Neural progenitor cell (in vitro differentiated cells): ENCODE results near the gene ERO1B. TPM values are rescaled to one million over a fixed set of nuclear protein-coding genes. Genes with fewer than 3 reads are reported as not detected.

Experiments
- DNase-seq: peaks from one replicate; pipeline ENCODE4 v3.0.0-alpha.2; 2016; ENCODE audit warnings: low spot score
- H2AFZ ChIP-seq: fragments of 200-600 bp; sonication (generic); replicated peaks from 2 replicates; pipeline ENCODE4 v1.6.1; 2016; ENCODE audit warnings: antibody characterized with exemption
- H3F3A ChIP-seq: fragments of 200-600 bp; sonication (generic); 2 replicates; pipeline ENCODE4 v1.6.1; 2016; ENCODE audit warnings: antibody characterized with exemption, low read depth
- H3K27ac ChIP-seq: fragments of 200-600 bp; sonication (generic); 2 replicates; pipeline ENCODE4 v1.5.1; 2016; ENCODE audit warnings: mild to moderate bottlenecking
- H3K27me3 ChIP-seq: fragments of 200-600 bp; sonication (generic); 2 replicates; pipeline ENCODE4 v1.6.1; 2016; ENCODE audit warnings: mild to moderate bottlenecking, moderate library complexity
- H3K36me3 ChIP-seq: fragments of 200-600 bp; sonication (generic); 2 replicates; pipeline ENCODE4 v1.5.1; 2016
- H3K4me1 ChIP-seq: fragments of 200-600 bp; sonication (generic); 2 replicates; pipeline ENCODE4 v1.6.1; 2016; ENCODE audit warnings: mixed run types
- H3K4me2 ChIP-seq: fragments of 200-600 bp; sonication (generic); 2 replicates; pipeline ENCODE4 v1.6.1; 2016
- H3K4me3 ChIP-seq: fragments of 200-600 bp; sonication (generic); 2 replicates; pipeline ENCODE4 v1.5.1; 2016
- H3K79me2 ChIP-seq: fragments of 200-600 bp; sonication (generic); 2 replicates; pipeline ENCODE4 v1.6.1; 2016; ENCODE audit warnings: low read depth
- H3K9ac ChIP-seq: fragments of 200-600 bp; sonication (generic); 2 replicates; pipeline ENCODE4 v1.6.1; 2016
- H3K9me3 ChIP-seq: fragments of 200-600 bp; sonication (generic); 2 replicates; pipeline ENCODE4 v1.5.1; 2016; ENCODE audit warnings: low read depth
- H4K20me1 ChIP-seq: fragments of 200-600 bp; sonication (generic); 2 replicates; pipeline ENCODE4 v1.6.1; 2016; ENCODE audit warnings: low read depth
- H3K27ac Mint-ChIP-seq: 3 replicates; pipeline ENCODE4 v1.8.0; 2021; ENCODE audit warnings: mixed read lengths
- H3K27me3 Mint-ChIP-seq: 2 replicates; pipeline ENCODE4 v1.8.0; 2022; ENCODE audit warnings: low read depth, mild to moderate bottlenecking, inconsistent platforms, moderate library complexity, mixed read lengths; ENCODE audit not compliant: insufficient read depth
- H3K36me3 Mint-ChIP-seq: 3 replicates; pipeline ENCODE4 v1.8.0; 2021; ENCODE audit warnings: mixed read lengths
- H3K4me1 Mint-ChIP-seq: 3 replicates; pipeline ENCODE4 v1.8.0; 2021; ENCODE audit warnings: mixed read lengths
- H3K4me3 Mint-ChIP-seq: 3 replicates; pipeline ENCODE4 v1.8.0; 2021; ENCODE audit warnings: mild to moderate bottlenecking, moderate library complexity, mixed read lengths
- H3K9me3 Mint-ChIP-seq: 3 replicates; pipeline ENCODE4 v1.8.0; 2020; ENCODE audit warnings: mixed read lengths
- CTCF ChIP-seq: fragments of 200-600 bp; sonication (generic); IDR thresholded peaks from 2 replicates; pipeline ENCODE4 v1.5.1; 2017; ENCODE audit warnings: antibody characterized with exemption, mild to moderate bottlenecking
- EZH2 ChIP-seq: fragments of 200-600 bp; sonication (generic); IDR thresholded peaks from 2 replicates; pipeline ENCODE4 v1.6.1; 2017; ENCODE audit warnings: antibody characterized with exemption, mild to moderate bottlenecking, moderate library complexity
- EZH2phosphoT487 ChIP-seq: fragments of 200-600 bp; sonication (generic); IDR thresholded peaks from 2 replicates; pipeline ENCODE4 v1.6.1; 2017; ENCODE audit warnings: antibody characterized with exemption
- total RNA-seq: library from RNA; depleted of rRNA; stranded (reverse); fragments of >200 nt; gene quantifications from 2 replicates; pipeline ENCODE4 v1.2.3, GENCODE V29; 2015; ENCODE audit warnings: low replicate concordance

ERO1B gene
- total RNA-seq, 1 donor from 2014 or later, result 6.7 TPM

DNA sequence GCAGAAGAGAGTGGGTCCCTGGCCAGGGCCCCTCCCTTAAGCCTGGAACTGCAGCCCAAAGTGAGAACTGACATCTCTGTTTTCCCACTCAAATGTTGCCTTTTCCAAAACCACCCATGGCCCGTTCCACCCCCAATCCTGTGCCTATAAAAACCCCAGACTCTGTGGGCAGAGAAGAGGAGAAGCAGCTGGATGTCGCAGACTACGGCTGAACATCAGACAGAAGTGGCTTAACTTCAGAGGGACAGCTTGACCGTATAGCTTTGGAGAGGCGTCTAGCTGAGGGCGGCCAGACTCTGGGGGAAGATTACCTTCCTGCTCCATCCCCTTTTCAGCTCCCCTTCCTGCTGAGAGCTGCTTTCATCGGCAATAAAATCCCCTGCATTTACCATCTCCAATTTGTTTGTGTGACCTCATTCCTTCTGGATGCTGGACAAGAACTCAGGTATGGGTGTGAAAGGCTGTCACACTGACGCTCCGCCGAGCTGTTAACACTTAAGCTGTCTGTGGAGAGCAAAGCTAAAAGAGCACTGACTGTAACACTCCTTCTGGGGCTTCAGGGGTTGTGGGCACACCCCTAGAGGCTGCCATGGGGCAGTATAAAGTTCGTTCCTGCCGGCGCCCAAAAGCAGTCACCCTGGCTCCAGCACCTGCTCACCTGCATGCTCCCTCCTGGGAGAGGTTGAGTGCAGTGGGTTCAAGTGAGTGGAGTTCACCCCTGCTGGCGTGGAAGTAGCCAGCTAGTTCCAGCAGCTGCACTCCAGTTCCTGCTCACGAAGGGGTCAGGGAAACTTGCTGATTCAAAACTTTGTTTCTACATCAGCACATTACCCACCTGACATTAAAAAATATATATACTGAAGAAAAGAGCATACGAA is 19.6 kb upstream of the ERO1B start:
- Histone ChIP-seq H2AFZ (no peak overlapping the region), H4K20me1 (no peaks in the 10 kb centered on the region), H3K79me2 (no peaks in the 10 kb centered on the region), H3K9ac (no peak overlapping the region), H3K4me3 (no peak overlapping the region), H3K36me3 (no peaks in the 10 kb centered on the region), H3F3A (no peaks in the 10 kb centered on the region), H3K27ac (no peak overlapping the region), H3K9me3 (no peaks in the 10 kb centered on the region), H3K4me2 (no peak overlapping the region), H3K4me1 (no peaks in the 10 kb centered on the region), H3K27me3 (no peaks in the 10 kb centered on the region)
- Mint-ChIP-seq H3K4me3 (no peak overlapping the region), H3K9me3 (no peaks in the 10 kb centered on the region), H3K4me1 (no peaks in the 10 kb centered on the region), H3K27me3 (peaks cover 3% of the 10 kb centered on the region), H3K36me3 (no peaks in the 10 kb centered on the region), H3K27ac (no peak overlapping the region)
- TF ChIP-seq EZH2 (no peak), EZH2phosphoT487 (no peak), CTCF (no peak)
- no peak for DNase-seq

DNA sequence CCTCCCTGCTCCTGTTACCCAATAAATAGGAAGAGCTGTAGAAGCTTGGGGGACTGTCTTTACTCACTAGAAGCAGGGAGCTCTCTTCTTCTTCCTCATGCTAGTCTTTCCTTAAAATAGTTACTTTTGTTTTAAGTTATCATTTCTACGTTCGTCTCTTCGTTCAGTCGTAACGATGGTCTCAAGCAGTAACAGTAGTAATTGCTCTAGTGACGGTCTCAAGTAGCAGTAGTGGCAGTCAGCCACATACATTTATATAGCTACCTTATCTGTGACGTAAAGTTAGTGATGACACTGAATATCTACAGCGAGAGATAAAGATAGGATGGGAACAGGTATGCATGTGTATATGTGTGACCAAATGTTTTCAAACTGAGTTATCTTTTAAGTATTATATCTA is 15.4 kb upstream of the ERO1B start:
- no peaks in the 10 kb centered on the region for H3K79me2 ChIP-seq
- H3K36me3 Mint-ChIP-seq, result no peaks in the 10 kb centered on the region
- no peaks in the 10 kb centered on the region for H3K4me1 ChIP-seq
- no peak overlapping the region for H3K27ac ChIP-seq
- no peaks in the 10 kb centered on the region for H3K4me1 Mint-ChIP-seq
- DNase-seq, result no peak
- no peak overlapping the region for H2AFZ ChIP-seq
- no peak overlapping the region for H3K27ac Mint-ChIP-seq
- no peak overlapping the region for H3K9ac ChIP-seq
- H3K4me3 ChIP-seq, result no peak overlapping the region
- H3K9me3 Mint-ChIP-seq, result no peaks in the 10 kb centered on the region
- no peaks in the 10 kb centered on the region for H3K27me3 ChIP-seq
- no peaks in the 10 kb centered on the region for H4K20me1 ChIP-seq
- peaks cover 5% of the 10 kb centered on the region for H3K27me3 Mint-ChIP-seq
- no peaks in the 10 kb centered on the region for H3K9me3 ChIP-seq
- no peak for TF ChIP-seq CTCF
- TF ChIP-seq EZH2, result no peak
- TF ChIP-seq EZH2phosphoT487, result no peak
- H3F3A ChIP-seq, result no peaks in the 10 kb centered on the region
- no peaks in the 10 kb centered on the region for H3K36me3 ChIP-seq
- no peak overlapping the region for H3K4me3 Mint-ChIP-seq
- H3K4me2 ChIP-seq, result no peak overlapping the region

DNA sequence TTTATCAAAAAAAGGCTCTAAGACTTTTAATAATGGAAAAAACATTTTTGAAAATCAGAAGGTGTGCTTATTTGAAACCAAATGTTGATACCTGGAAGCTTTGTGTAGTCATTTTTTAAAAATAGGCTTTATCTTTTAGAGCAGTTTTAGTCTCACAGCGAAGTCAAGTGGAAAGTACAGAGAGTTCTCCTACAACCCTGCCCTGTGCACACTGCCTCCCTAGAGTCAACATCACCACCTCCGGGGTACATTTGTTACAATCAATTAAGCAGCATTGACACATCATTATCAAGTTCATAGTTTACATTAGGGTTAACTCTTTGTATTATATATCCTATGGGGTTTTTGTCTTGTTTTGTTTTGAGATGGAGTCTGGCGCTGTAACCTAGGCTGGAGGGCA is 10.7 kb upstream of the ERO1B start:
- H3K36me3 ChIP-seq, result no peaks in the 10 kb centered on the region
- no peak overlapping the region for H2AFZ ChIP-seq
- H3K9me3 ChIP-seq, result no peaks in the 10 kb centered on the region
- no peaks in the 10 kb centered on the region for H3K36me3 Mint-ChIP-seq
- H3K27me3 ChIP-seq, result no peaks in the 10 kb centered on the region
- H3K4me2 ChIP-seq, result no peak overlapping the region
- H3K4me1 Mint-ChIP-seq, result no peaks in the 10 kb centered on the region
- no peak overlapping the region for H3K4me3 Mint-ChIP-seq
- no peak overlapping the region for H3K27ac Mint-ChIP-seq
- H3K9me3 Mint-ChIP-seq, result no peaks in the 10 kb centered on the region
- no peak for DNase-seq
- no peaks in the 10 kb centered on the region for H3K79me2 ChIP-seq
- H3K4me1 ChIP-seq, result peaks cover 5% of the 10 kb centered on the region
- H3K27me3 Mint-ChIP-seq, result peaks cover 2% of the 10 kb centered on the region
- no peak overlapping the region for H3K4me3 ChIP-seq
- H3F3A ChIP-seq, result peaks cover 6% of the 10 kb centered on the region
- H3K9ac ChIP-seq, result no peak overlapping the region
- TF ChIP-seq EZH2phosphoT487, result no peak
- no peak for TF ChIP-seq EZH2
- TF ChIP-seq CTCF, result no peak
- H4K20me1 ChIP-seq, result no peaks in the 10 kb centered on the region
- no peak overlapping the region for H3K27ac ChIP-seq
